HG02610 (cell line): ENCODE results near the gene MED8.
A peak's percentile ranks its signal among the peaks of the same experiment; 100 is the strongest.
"Not testable (repeated sequence)": the region's sequence is repeated elsewhere in the genome, so short reads cannot be mapped to it uniquely, and the experiment has no call there.

ENCODE experiments used
- ATAC-seq: cut with Tn5 transposase; IDR thresholded peaks from one replicate; pipeline ENCODE4 v1.9.1; 2021; ENCODE audit warnings: mild to moderate bottlenecking, moderate library complexity; ENCODE audit not compliant: unreplicated experiment

Gene MED8

GRCh38 chr1:43387976-43388599, 1.5 kb downstream of the MED8 start:
- no peak for ATAC-seq

GRCh38 chr1:43386676-43387075, 2.9 kb downstream of the MED8 start:
- ATAC-seq = no peak

GRCh38 chr1:43383449-43383848, 6.2 kb downstream of the MED8 start:
- ATAC-seq = no peak

- no peak for ATAC-seq
Measured at GRCh38 chr1:43382027-43382779, 7.4 kb downstream of the MED8 start.

GRCh38 chr1:43381612-43382011, 8.0 kb downstream of the MED8 start:
- ATAC-seq = no peak

- no peak for ATAC-seq
Measured at GRCh38 chr1:43379476-43379875, 10.1 kb downstream of the MED8 start.

- no peak for ATAC-seq
Measured at GRCh38 chr1:43377831-43378230, 11.8 kb downstream of the MED8 start.

GRCh38 chr1:43376723-43377235, 12.8 kb downstream of the MED8 start:
- no peak for ATAC-seq

- no peak for ATAC-seq
Measured at GRCh38 chr1:43373066-43373940, 16.3 kb downstream of the MED8 start.

GRCh38 chr1:43372172-43372571, 17.4 kb downstream of the MED8 start:
- no peak for ATAC-seq

GRCh38 chr1:43370564-43370963, 19.0 kb downstream of the MED8 start:
- no peak for ATAC-seq

GRCh38 chr1:43369779-43370178, 19.8 kb downstream of the MED8 start:
- ATAC-seq = not testable (repeated sequence)

- no peak for ATAC-seq
Measured at GRCh38 chr1:43368646-43369020, 21.0 kb downstream of the MED8 start.

GRCh38 chr1:43367904-43368645, 21.5 kb downstream of the MED8 start, which contains the start of gene ELOVL1:
ELOVL1 (minus strand) TSS chr1:43368011; CDS start chr1:43365609, 2,402 bp downstream.
- peak; percentile 76 for ATAC-seq

GRCh38 chr1:43367026-43367903, 22.3 kb downstream of the MED8 start:
- ATAC-seq = peak; percentile 44

- ATAC-seq = no peak
Measured at GRCh38 chr1:43366601-43367025, 23.0 kb downstream of the MED8 start.

GRCh38 chr1:43366179-43366578, 23.4 kb downstream of the MED8 start:
- ATAC-seq = no peak

- no peak for ATAC-seq
Measured at GRCh38 chr1:43365678-43366077, 23.9 kb downstream of the MED8 start.

- ATAC-seq = no peak
Measured at GRCh38 chr1:43363935-43364525, 25.6 kb downstream of the MED8 start.
